Measurements from ENCODE around the gene CHD2.

Gene CHD2

DNA sequence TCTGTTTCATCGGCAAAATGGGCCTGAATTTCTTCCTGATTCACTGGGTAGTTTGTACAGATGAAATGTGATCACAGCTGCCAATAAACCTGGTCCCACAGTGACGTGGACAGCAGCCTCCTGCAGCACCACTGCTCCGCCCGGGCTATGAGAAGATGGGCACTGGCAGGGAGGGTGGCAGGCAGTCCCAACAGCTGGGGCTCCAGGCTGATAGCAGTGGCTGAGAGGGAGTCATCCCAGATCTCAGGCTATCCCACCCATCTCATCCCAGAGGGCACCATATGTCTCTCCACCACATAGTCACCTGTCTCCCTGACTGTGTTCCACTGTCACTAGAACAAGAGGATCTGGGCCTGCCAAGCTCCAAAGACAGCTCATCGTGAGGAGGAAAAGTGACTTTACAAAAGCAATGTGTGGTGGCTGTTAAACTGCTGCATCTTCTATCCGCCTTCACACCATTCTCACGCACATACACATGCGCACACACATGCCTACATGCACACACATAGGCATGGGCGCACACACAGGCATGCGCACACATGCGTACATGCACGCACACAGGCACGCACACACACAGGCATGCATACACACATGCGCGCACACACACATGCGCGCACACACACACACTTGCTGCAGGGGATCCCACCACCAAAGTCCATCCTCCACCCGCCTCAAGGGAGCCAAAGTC is 142.7 kb downstream of the CHD2 start:
- no peaks in the 10 kb centered on the region for H3K4me1 ChIP-seq (ENCODE audit: control insufficient read depth, insufficient read depth, low read length, unreplicated experiment)
- no peaks in the 10 kb centered on the region for H3K27me3 ChIP-seq (ENCODE audit: insufficient read depth, low read length)
- no peak overlapping the region for H3K27ac ChIP-seq (ENCODE audit: low read depth, low read length)
- H3K4me3 ChIP-seq (ENCODE audit: low read depth, low read length), result no peak overlapping the region
- H2AFZ ChIP-seq (ENCODE audit: low read length, unreplicated experiment), result no peak overlapping the region
- H3K36me3 ChIP-seq (ENCODE audit: insufficient read depth, low read length), result no peaks in the 10 kb centered on the region
- no peaks in the 10 kb centered on the region for H3K79me2 ChIP-seq (ENCODE audit: control insufficient read depth, insufficient read depth, low read length, unreplicated experiment)

DNA sequence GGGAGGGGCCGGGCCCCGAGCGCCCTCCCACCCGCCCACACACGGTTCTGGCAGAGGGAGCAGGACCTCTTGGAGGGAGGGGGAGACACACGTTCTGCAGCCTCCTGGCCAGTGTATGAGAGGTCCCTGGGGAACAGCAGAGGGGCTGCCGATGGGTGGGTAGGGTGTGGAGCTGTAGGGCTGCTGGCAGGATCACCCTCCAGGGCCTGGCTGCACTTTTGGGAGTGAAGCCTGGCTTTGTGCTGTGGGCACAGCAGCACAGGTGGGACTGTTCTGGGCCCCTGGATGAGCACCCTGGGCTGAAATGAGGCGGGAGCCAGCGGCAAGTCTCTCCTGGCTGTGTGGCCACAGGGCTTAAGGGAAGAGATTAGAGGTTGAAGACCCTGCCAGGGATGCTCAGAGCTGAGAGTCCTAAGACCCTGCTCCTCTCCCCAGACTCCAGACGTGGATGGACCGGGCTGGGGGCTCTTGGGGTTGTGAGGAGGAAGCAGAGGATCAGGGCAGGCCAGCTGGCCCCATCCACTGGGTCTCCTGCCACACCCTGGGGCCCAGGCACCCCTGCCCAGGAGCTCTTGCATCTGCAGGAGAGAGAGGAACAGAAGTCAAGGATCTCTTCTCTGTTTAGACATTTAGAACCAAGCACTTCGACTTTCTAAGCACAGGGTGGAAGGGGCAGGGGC is 143.6 kb downstream of the CHD2 start:
- no peaks in the 10 kb centered on the region for H3K36me3 ChIP-seq (ENCODE audit: insufficient read depth, low read length)
- no peaks in the 10 kb centered on the region for H3K79me2 ChIP-seq (ENCODE audit: control insufficient read depth, insufficient read depth, low read length, unreplicated experiment)
- no peak overlapping the region for H3K27ac ChIP-seq (ENCODE audit: low read depth, low read length)
- H2AFZ ChIP-seq (ENCODE audit: low read length, unreplicated experiment), result no peak overlapping the region
- H3K4me1 ChIP-seq (ENCODE audit: control insufficient read depth, insufficient read depth, low read length, unreplicated experiment), result no peaks in the 10 kb centered on the region
- no peaks in the 10 kb centered on the region for H3K27me3 ChIP-seq (ENCODE audit: insufficient read depth, low read length)
- no peak overlapping the region for H3K4me3 ChIP-seq (ENCODE audit: low read depth, low read length)

DNA sequence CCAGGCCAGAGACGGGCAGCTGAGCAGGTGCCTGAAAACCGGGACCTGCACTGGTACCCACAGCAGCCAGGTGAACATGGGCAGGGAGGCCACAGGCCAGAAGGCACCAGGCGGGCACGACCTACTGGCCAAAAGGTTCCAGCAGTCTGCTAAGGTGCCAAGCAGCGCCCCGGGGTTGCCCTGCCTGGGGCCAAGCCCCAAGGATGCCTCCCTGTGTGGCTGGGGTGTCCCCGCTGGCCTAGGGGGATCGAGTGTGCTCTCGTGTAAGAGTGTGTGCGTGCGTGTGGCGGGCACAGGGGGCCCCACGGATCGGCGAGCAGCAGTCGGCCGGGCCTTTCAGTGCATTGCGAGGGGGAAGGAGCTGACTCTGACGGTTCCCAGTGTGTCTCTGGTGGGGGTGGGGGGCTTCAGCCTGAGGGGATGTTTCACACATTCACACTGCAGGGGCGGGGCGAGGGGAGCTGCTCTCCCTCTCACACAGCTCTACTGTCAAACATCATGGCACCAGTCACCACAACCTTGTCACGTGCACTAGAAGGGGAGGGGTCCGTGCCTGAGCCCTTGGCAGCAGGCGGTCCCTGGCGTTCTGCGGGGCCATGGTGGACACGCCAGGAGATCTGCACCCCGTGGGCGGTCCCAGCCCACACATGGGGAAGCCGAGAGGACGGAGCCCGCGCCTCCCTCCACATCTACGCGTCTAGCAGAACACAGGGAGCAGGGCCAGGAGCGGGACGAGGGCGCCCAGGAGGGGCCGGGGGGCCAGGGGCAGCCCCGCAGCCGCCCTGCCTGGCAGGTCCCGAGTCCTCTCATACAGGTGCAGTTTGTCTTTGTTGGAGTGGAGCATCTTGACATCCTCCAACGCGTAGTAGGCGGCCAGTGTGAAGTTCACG is 144.4 kb downstream of the CHD2 start:
- H3K27me3 ChIP-seq (ENCODE audit: insufficient read depth, low read length), result no peaks in the 10 kb centered on the region
- H3K79me2 ChIP-seq (ENCODE audit: control insufficient read depth, insufficient read depth, low read length, unreplicated experiment), result no peaks in the 10 kb centered on the region
- no peaks in the 10 kb centered on the region for H3K36me3 ChIP-seq (ENCODE audit: insufficient read depth, low read length)
- no peak overlapping the region for H3K4me3 ChIP-seq (ENCODE audit: low read depth, low read length)
- no peak overlapping the region for H2AFZ ChIP-seq (ENCODE audit: low read length, unreplicated experiment)
- H3K27ac ChIP-seq (ENCODE audit: low read depth, low read length), result no peak overlapping the region
- no peaks in the 10 kb centered on the region for H3K4me1 ChIP-seq (ENCODE audit: control insufficient read depth, insufficient read depth, low read length, unreplicated experiment)

DNA sequence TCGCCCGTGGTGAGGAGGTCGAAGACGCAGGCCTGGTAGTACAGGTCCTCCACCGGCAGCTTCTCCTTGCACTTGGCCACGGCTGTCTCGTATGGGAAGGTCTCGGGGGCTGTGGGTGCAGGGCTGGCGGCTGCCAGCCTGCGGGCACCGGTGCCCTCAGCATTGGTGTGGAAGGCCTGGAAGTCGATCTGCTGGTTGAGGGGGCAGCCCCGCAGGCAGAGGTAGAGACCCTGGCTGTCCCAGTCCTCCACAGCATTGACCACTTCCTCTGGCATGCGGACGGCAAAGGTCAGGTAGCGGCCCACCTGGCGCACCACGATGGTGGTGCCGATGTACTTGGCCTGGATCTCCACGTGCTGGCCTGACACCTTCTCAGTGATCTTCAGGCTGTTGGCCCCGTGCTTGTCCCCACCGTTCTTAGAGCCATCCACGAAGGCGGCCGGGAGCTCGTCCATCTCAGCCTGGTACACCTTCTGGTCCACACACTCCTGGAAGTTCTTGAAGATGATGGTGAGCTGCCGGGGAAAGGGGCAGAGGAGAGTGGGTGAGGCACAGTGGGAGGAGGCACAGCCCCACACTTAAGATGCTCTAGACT is 145.2 kb downstream of the CHD2 start:
- H3K4me3 ChIP-seq (ENCODE audit: low read depth, low read length), result no peak overlapping the region
- H2AFZ ChIP-seq (ENCODE audit: low read length, unreplicated experiment), result no peak overlapping the region
- no peaks in the 10 kb centered on the region for H3K4me1 ChIP-seq (ENCODE audit: control insufficient read depth, insufficient read depth, low read length, unreplicated experiment)
- no peaks in the 10 kb centered on the region for H3K27me3 ChIP-seq (ENCODE audit: insufficient read depth, low read length)
- no peaks in the 10 kb centered on the region for H3K36me3 ChIP-seq (ENCODE audit: insufficient read depth, low read length)
- H3K27ac ChIP-seq (ENCODE audit: low read depth, low read length), result no peak overlapping the region
- no peaks in the 10 kb centered on the region for H3K79me2 ChIP-seq (ENCODE audit: control insufficient read depth, insufficient read depth, low read length, unreplicated experiment)

DNA sequence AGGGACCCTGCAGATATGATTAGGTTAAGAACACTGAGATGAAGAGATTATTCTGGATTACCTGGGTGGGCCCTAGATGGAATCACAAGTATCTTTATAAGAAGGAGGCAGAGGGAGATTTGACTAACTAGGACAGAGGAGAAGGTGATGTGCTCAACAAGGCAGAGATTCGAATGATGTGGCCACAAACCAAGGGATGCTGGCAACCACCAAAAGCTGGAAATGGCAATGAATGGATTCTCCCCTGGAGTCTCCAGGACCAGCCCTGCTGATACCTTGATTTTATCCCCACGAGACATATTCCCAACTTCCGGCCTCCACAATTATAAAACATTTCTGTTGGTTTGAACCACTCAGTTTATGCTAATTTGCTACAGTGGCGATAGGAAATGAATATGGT is 146.0 kb downstream of the CHD2 start:
- Histone ChIP-seq H3K4me1 (ENCODE audit: control insufficient read depth, insufficient read depth, low read length, unreplicated experiment) (no peaks in the 10 kb centered on the region), H3K36me3 (ENCODE audit: insufficient read depth, low read length) (no peaks in the 10 kb centered on the region), H2AFZ (ENCODE audit: low read length, unreplicated experiment) (no peak overlapping the region), H3K4me3 (ENCODE audit: low read depth, low read length) (no peak overlapping the region), H3K27me3 (ENCODE audit: insufficient read depth, low read length) (no peaks in the 10 kb centered on the region), H3K79me2 (ENCODE audit: control insufficient read depth, insufficient read depth, low read length, unreplicated experiment) (no peaks in the 10 kb centered on the region), H3K27ac (ENCODE audit: low read depth, low read length) (no peak overlapping the region)

DNA sequence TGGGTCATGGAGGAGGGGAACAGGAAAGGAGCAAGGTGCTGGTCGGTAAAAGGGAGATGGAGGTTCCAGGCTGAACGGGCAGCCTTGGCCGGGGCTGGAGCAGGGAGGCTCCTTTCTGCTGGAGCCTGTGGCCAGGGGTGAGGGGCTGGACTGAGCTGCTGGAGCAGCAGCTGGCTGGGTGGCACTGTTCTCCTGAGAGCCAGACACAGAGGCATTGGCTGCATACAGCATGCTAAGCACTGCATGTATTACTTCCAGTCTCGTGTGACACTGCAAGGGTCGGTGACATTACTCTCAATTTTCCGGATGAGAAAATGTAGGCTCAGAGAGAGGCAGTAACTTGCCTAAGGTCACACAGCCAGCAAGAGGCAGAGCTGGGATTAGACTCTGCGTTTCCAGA is 146.6 kb downstream of the CHD2 start:
- H3K36me3 ChIP-seq (ENCODE audit: insufficient read depth, low read length), result no peaks in the 10 kb centered on the region

DNA sequence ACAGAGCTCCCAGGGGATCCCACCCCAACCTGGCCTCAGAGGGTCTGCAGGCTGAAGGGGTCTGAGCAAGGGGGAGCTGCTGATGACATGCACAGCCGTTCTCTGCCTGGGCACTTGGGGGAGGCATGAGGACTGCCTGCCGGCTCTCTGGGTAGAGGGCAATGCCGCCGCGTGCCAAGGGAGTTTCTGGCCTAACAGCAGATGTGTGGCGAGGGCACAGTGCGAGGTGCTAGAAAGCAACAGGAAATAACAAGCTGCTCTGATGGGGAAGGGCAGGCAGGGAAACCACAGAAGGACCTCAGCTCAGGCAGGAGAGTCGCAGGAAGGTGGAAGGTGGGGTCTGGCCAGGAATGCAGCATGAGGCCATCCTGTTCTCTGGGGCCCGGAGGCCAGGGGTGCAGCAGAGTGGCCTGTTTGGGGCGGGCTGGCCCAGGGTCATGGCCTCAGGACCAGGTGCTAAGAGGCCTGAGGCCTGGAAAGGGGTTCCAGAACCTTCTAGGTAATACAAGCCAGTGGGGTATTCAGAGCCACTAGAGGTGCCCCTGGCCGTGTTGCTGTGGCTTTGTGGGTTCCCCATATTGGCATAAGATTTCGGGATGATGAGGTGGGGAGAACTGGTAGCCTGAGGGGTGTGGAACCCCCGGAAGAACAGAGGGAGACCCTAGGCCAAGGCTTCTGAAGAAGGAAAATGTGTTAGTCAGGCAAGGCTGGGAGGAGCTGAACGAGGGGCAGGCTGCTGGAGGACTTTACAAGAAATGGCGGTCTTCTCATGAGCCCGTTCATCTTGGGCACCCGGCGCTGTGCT is 147.7 kb downstream of the CHD2 start:
- no peaks in the 10 kb centered on the region for H3K27me3 ChIP-seq (ENCODE audit: insufficient read depth, low read length)
- no peak overlapping the region for H2AFZ ChIP-seq (ENCODE audit: low read length, unreplicated experiment)
- H3K4me1 ChIP-seq (ENCODE audit: control insufficient read depth, insufficient read depth, low read length, unreplicated experiment), result no peaks in the 10 kb centered on the region
- no peaks in the 10 kb centered on the region for H3K36me3 ChIP-seq (ENCODE audit: insufficient read depth, low read length)
- H3K79me2 ChIP-seq (ENCODE audit: control insufficient read depth, insufficient read depth, low read length, unreplicated experiment), result no peaks in the 10 kb centered on the region
- no peak overlapping the region for H3K4me3 ChIP-seq (ENCODE audit: low read depth, low read length)
- H3K27ac ChIP-seq (ENCODE audit: low read depth, low read length), result no peak overlapping the region

More for the DNA sequence above, 146.6 kb downstream of the CHD2 start:
- Histone ChIP-seq H3K4me3 (ENCODE audit: low read depth, low read length) (no peak overlapping the region), H2AFZ (ENCODE audit: low read length, unreplicated experiment) (no peak overlapping the region), H3K27me3 (ENCODE audit: insufficient read depth, low read length) (no peaks in the 10 kb centered on the region), H3K4me1 (ENCODE audit: control insufficient read depth, insufficient read depth, low read length, unreplicated experiment) (no peaks in the 10 kb centered on the region), H3K27ac (ENCODE audit: low read depth, low read length) (no peak overlapping the region), H3K79me2 (ENCODE audit: control insufficient read depth, insufficient read depth, low read length, unreplicated experiment) (no peaks in the 10 kb centered on the region)

DNA sequence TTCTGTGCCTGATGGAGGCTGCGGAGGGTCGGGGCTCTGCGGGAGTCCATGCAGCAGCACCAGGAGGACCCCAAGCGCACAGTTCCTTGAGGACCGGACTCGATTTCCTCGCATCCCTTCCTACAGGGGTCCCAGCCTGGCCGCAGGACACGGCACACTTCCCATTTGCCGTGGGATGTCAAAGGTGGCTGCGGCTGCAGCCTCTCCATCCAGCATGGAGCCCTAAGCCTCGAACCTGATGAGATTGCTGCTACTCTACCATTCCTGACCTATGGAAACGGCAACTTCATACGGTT is 148.2 kb downstream of the CHD2 start:
- Histone ChIP-seq H2AFZ (ENCODE audit: low read length, unreplicated experiment) (no peak overlapping the region), H3K36me3 (ENCODE audit: insufficient read depth, low read length) (no peaks in the 10 kb centered on the region), H3K27ac (ENCODE audit: low read depth, low read length) (no peak overlapping the region), H3K27me3 (ENCODE audit: insufficient read depth, low read length) (no peaks in the 10 kb centered on the region), H3K79me2 (ENCODE audit: control insufficient read depth, insufficient read depth, low read length, unreplicated experiment) (no peaks in the 10 kb centered on the region), H3K4me3 (ENCODE audit: low read depth, low read length) (no peak overlapping the region), H3K4me1 (ENCODE audit: control insufficient read depth, insufficient read depth, low read length, unreplicated experiment) (no peaks in the 10 kb centered on the region)

DNA sequence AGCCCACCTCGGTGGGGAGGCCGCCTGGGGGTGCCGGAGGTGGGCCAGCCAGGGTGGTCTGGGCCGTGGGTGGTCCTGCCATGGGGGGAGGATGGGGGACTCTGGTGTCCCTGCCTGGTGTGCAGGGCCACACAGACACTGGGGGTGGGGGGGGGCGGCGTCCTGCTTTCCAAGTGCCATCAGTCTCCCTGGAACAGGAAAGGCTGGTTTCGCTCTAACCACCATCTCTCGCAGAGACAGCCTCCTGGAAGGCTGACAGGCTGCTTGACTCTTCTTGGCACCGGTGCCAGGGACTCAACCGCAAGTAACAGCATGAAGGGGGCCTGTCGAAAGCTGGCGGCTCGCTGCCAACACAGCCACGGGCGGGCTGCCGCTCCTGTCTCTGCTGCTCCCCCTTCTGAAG is 148.6 kb downstream of the CHD2 start:
- Histone ChIP-seq H3K79me2 (ENCODE audit: control insufficient read depth, insufficient read depth, low read length, unreplicated experiment) (no peaks in the 10 kb centered on the region), H3K27ac (ENCODE audit: low read depth, low read length) (no peak overlapping the region), H3K4me1 (ENCODE audit: control insufficient read depth, insufficient read depth, low read length, unreplicated experiment) (no peaks in the 10 kb centered on the region), H3K27me3 (ENCODE audit: insufficient read depth, low read length) (no peaks in the 10 kb centered on the region), H3K4me3 (ENCODE audit: low read depth, low read length) (no peak overlapping the region), H3K36me3 (ENCODE audit: insufficient read depth, low read length) (no peaks in the 10 kb centered on the region), H2AFZ (ENCODE audit: low read length, unreplicated experiment) (no peak overlapping the region)

DNA sequence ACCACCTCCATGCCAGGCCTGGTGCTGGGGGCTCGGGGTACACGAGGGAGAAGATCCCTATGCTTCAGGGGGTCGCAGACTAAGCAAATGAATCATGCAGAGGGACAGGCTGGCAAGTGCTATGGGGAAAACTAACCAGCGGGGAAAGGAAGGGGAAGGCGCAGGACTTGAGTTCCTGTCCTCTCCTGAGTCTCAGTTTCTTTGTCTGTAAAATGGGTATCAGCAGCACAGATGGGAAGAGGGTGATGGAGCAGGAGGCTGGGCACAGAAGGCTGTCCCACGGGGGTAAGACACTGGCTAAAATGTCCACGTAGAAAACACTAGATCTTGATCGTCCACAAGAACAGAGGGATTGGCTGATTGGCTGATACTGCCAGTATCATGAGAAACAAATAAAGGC is 149.1 kb downstream of the CHD2 start:
- H3K79me2 ChIP-seq (ENCODE audit: control insufficient read depth, insufficient read depth, low read length, unreplicated experiment), result no peaks in the 10 kb centered on the region
- no peaks in the 10 kb centered on the region for H3K4me1 ChIP-seq (ENCODE audit: control insufficient read depth, insufficient read depth, low read length, unreplicated experiment)
- H2AFZ ChIP-seq (ENCODE audit: low read length, unreplicated experiment), result no peak overlapping the region
- no peaks in the 10 kb centered on the region for H3K27me3 ChIP-seq (ENCODE audit: insufficient read depth, low read length)
- no peak overlapping the region for H3K27ac ChIP-seq (ENCODE audit: low read depth, low read length)
- no peaks in the 10 kb centered on the region for H3K36me3 ChIP-seq (ENCODE audit: insufficient read depth, low read length)
- no peak overlapping the region for H3K4me3 ChIP-seq (ENCODE audit: low read depth, low read length)
